LNCAP (cell line): ENCODE results near the gene KDM4C.

Experiments
- CTCF ChIP-seq: fragments of 450-650 bp; IDR thresholded peaks from 2 replicates; pipeline ENCODE4 v1.5.1; 2017; ENCODE audit warnings: mild to moderate bottlenecking

KDM4C gene

DNA sequence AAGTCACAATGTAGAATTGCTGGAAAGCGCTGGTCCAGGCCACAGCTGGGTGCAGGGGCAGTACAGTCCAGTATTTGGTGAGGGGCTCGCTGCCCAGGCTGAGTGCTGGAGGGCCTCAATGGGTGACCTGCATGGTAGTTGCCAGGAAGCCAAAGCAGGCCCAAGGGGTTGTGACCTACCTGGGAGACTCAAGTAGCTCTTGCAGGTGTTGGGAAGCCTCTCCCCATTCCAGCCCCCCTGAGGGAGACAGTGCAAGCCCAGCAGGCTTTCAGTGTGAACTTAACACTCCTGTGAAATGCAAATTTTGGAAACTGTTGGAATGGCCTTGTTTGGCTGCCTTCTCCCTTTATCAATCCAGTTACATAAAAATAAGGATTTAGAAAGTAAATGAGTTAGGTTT, 13.9 kb downstream of the KDM4C start:
- TF ChIP-seq CTCF: no peak

DNA sequence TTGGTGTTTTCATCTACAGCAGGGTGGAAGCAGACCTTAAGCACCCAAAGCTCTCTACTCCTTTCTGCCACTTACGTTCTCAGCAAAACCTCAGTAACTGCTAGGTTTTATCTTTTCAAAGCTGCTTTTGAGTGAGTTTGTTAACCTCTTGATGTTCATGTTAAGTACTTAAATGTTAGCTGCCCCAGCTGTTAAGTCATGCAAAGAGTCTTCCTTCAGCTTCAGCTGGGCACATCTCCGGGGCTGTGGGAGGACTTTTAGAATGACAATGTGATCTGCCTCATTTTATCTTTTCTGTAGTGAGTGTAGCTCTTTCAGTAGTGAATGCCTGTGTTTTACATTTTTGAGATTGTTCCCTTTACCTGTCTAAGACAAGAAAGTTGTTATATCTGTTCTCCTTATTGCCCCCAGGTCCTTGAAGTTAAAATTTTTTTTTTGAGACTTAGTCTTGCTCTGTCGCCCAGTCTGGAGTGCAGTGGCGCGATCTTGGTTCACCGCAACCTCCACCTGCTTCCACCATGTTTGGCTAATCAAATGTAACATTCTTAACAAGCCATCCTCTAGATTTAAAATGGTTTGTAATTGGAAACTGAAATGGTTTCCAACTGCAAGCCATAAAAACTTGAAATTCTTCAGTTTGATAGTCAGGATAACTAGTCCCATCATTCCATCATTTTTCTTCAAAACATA, 19.6 kb downstream of the KDM4C start:
- no peak for TF ChIP-seq CTCF

- TF ChIP-seq CTCF: no peak
These were observed 21.9 kb downstream of the KDM4C start for GRCh38 chr9:6779417-6780241.

DNA sequence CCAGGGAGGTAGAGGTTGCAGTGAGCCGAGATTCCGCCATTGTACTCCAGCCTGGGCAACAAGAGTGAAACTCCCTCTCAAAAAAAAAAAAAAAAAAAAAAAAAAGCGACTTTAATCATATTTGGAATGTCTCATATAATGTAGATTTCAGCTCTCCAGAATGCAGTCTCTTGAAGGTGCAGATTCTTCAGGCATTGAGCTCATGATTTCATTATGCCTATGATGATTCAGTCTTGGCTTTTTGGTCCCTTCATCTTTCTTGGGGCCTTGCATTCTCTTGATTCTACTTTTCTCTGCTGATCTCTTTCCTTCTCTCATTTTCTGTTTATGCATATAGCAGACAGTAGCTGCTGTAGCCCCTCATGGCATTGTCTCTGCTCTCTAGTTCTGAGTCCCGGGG, 22.9 kb downstream of the KDM4C start:
- TF ChIP-seq CTCF: no peak

- TF ChIP-seq CTCF: no peak
These were observed 23.7 kb downstream of the KDM4C start for GRCh38 chr9:6781476-6781875.

GRCh38 chr9:6782345-6782744, 24.6 kb downstream of the KDM4C start:
- TF ChIP-seq CTCF: no peak

GRCh38 chr9:6782981-6783380, 25.2 kb downstream of the KDM4C start:
- TF ChIP-seq CTCF: no peak
